ENCODE measurements around the gene GPR35. TPM values are rescaled to one million over a fixed set of nuclear protein-coding genes. Genes with fewer than 3 reads are reported as not detected.

Gene GPR35
- total RNA-seq, 1 donor from 2014 or later = 0.34 TPM

- Histone ChIP-seq H4K20me1 (ENCODE audit: low read depth) (no peaks in the 10 kb centered on the region), H3K4me3 (no peak overlapping the region), H3K79me2 (ENCODE audit: low read depth) (no peaks in the 10 kb centered on the region), H3F3A (ENCODE audit: low read depth) (no peaks in the 10 kb centered on the region), H3K4me1 (no peaks in the 10 kb centered on the region), H3K9ac (no peak overlapping the region), H3K4me2 (no peak overlapping the region), H3K27ac (no peak overlapping the region), H3K9me3 (ENCODE audit: low read depth) (no peaks in the 10 kb centered on the region), H3K36me3 (no peaks in the 10 kb centered on the region), H3K27me3 (peaks cover 7% of the 10 kb centered on the region), H2AFZ (replicated peaks) (peak overlapping the region; percentile 23)
- peak; percentile 72 for DNase-seq (ENCODE audit: low spot score)
- peak; percentile 62 for TF ChIP-seq CTCF (IDR thresholded peaks at IDR 0.05)
- TF ChIP-seq EZH2phosphoT487 (IDR thresholded peaks at IDR 0.05) = no peak
- Mint-ChIP-seq H3K27ac (peak overlapping the region; percentile 11), H3K36me3 (peaks cover 3% of the 10 kb centered on the region), H3K4me1 (peaks cover 6% of the 10 kb centered on the region), H3K4me3 (no peak overlapping the region), H3K9me3 (no peaks in the 10 kb centered on the region), H3K27me3 (ENCODE audit: insufficient read depth, low read depth) (no peaks in the 10 kb centered on the region)
Measured at GRCh38 chr2:240604291-240604938, 20.9 kb upstream of the GPR35 start.

DNA sequence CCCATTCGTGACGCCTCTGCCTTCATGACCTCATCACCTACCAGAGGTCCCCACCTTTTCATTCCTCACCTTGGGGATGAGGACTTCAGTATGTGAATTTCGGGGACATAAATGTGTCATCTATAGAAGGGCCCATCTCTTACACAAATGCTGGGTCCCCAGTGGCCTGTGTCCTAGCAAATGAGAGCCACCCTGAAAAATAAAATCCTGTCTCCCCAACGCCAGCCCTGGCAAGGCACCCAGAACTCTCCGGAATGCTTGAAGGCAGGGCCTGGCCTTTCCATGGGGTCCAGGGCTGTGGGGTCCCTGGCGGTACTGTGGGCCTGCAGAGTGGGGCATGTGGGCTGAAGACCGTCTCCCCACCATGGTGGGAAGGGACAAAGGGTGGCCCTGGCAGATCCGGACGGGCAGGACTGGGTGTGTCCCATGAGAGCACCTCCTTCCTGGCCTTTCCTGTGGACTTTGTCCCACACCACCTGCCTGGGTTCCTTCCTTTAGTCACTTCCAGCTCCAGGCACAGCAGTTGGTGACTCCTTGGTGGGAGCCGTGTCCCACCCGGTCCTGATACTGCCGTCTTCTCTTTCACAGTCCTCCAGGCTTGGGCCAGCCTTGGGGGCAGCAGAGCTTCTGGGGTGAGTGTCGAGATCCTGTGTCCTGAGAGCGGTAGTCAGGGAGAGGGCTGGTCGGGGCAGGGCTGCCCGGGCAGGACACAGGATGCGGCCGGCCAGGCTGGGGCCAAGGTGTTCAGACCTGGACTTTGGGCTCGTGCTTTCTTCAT lies 20.2 kb upstream of the GPR35 start:
- Histone ChIP-seq H3K4me3 (no peak overlapping the region), H3K9ac (no peak overlapping the region), H3F3A (ENCODE audit: low read depth) (no peaks in the 10 kb centered on the region), H3K36me3 (no peaks in the 10 kb centered on the region), H3K4me1 (no peaks in the 10 kb centered on the region), H4K20me1 (ENCODE audit: low read depth) (no peaks in the 10 kb centered on the region), H3K27me3 (peaks cover 7% of the 10 kb centered on the region), H3K4me2 (no peak overlapping the region), H2AFZ (replicated peaks) (no peak overlapping the region), H3K79me2 (ENCODE audit: low read depth) (no peaks in the 10 kb centered on the region), H3K9me3 (ENCODE audit: low read depth) (no peaks in the 10 kb centered on the region), H3K27ac (no peak overlapping the region)
- Mint-ChIP-seq H3K27ac (no peak overlapping the region), H3K27me3 (ENCODE audit: insufficient read depth, low read depth) (no peaks in the 10 kb centered on the region), H3K4me1 (peaks cover 6% of the 10 kb centered on the region), H3K9me3 (no peaks in the 10 kb centered on the region), H3K36me3 (peaks cover under 1% of the 10 kb centered on the region), H3K4me3 (no peak overlapping the region)
- DNase-seq (ENCODE audit: low spot score) = no peak
- TF ChIP-seq EZH2 (IDR thresholded peaks at IDR 0.05) = no peak

DNA sequence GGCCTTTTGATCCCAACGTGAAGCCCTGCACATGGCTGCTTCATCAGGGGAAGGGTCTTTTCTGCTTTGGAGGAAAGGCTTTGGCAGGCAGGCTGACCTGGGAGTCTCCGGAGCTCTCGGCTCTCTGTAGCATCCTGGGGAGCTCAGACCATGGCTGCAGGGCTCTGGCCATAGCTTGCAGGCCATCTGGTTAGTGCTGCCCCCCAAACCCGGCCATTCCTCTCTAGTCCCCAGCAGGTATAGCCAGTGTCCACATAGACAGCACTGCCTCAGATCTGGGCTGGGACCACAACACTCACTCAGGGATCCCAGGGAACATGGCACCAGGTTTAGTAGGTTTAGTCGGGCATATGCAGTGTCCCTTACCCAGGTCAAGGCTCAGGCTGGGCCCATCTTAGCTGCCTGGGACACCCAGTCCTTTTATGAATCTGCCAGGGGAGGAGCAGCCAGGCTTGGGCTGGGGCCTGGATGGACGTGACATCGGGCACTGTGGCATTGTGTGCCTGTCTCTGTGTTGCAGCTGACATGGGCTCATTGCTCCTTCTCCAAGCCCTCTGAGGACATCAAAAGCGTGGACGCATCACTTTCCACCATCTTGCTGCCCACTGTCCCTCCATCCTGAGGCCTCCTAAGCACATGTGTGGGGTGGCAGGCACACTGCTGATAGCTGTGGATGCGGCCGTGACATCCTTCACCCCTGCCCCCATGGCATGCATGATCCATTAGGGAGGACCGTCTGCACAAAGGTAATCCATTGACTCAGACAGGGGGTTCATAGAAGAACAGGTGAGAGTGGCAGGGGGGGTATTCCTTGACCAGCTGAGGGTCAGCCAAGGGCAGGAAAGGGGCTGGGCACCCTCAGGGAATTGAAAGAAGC lies 19.2 kb upstream of the GPR35 start:
- DNase-seq (ENCODE audit: low spot score) = no peak
- Histone ChIP-seq H4K20me1 (ENCODE audit: low read depth) (no peaks in the 10 kb centered on the region), H3K36me3 (no peaks in the 10 kb centered on the region), H3K4me2 (no peak overlapping the region), H2AFZ (replicated peaks) (no peak overlapping the region), H3K4me1 (no peaks in the 10 kb centered on the region), H3K9me3 (ENCODE audit: low read depth) (no peaks in the 10 kb centered on the region), H3K4me3 (no peak overlapping the region), H3K9ac (no peak overlapping the region), H3K27me3 (peaks cover 7% of the 10 kb centered on the region), H3K79me2 (ENCODE audit: low read depth) (no peaks in the 10 kb centered on the region), H3K27ac (no peak overlapping the region), H3F3A (ENCODE audit: low read depth) (no peaks in the 10 kb centered on the region)
- H3K4me1 Mint-ChIP-seq = peaks cover 6% of the 10 kb centered on the region
- no peaks in the 10 kb centered on the region for H3K9me3 Mint-ChIP-seq
- TF ChIP-seq CTCF (IDR thresholded peaks at IDR 0.05) = no peak
- no peak for TF ChIP-seq EZH2 (IDR thresholded peaks at IDR 0.05)
- H3K36me3 Mint-ChIP-seq = no peaks in the 10 kb centered on the region
- no peak overlapping the region for H3K27ac Mint-ChIP-seq
- no peaks in the 10 kb centered on the region for H3K27me3 Mint-ChIP-seq (ENCODE audit: insufficient read depth, low read depth)
- H3K4me3 Mint-ChIP-seq = no peak overlapping the region
